AG04450 (cell line): ENCODE data around the gene CYB5B. TPM values are rescaled to one million over a fixed set of nuclear protein-coding genes. Genes with fewer than 3 reads are reported as not detected.

Experiments
- CTCF ChIA-PET: fragments of 300-600, 350-600 bp; formaldehyde crosslinking; extraction: SDS; loops from one replicate; lab custom pipeline; 2022; ENCODE audit warnings: antibody characterized with exemption, inconsistent platforms; lab: Charles Lee
- POLR2A ChIA-PET: fragments of 350-600 bp; formaldehyde crosslinking; extraction: SDS; loops from one replicate; lab custom pipeline; 2021; ENCODE audit warnings: antibody characterized with exemption, inconsistent platforms; lab: Yijun Ruan, JAX
- DNase-seq: peaks from one replicate; pipeline ENCODE4 v3.0.0-alpha.2; 2011; ENCODE audit warnings: low read depth, low spot score
- H3K27ac ChIP-seq: one replicate; pipeline ENCODE4 v1.5.1; 2012; ENCODE audit warnings: low read depth, low read length, control low read depth
- H3K27me3 ChIP-seq: one replicate; pipeline ENCODE4 v1.6.0; 2012; ENCODE audit warnings: low read length; ENCODE audit not compliant: control insufficient read depth, insufficient read depth
- H3K4me3 ChIP-seq: 2 replicates; pipeline ENCODE4 v1.5.1; 2011; ENCODE audit warnings: mild to moderate bottlenecking, low read depth, low read length, control low read depth
- H3K9me3 ChIP-seq: 2 replicates; pipeline ENCODE4 v1.5.1; 2012; ENCODE audit warnings: low read length; ENCODE audit not compliant: control insufficient read depth, insufficient read depth
- polyA plus RNA-seq: library from polyadenylated mRNA; depleted of rRNA; stranded (reverse); fragments of >200 nt; gene quantifications from 2 replicates; pipeline ENCODE4 v1.2.3, GENCODE V29; 2011
- TF ChIP-seq, protein P1 (sequence below): IDR thresholded peaks from 2 replicates; pipeline ENCODE4 v1.5.1; 2011; ENCODE audit warnings: low read depth, low read length, control low read depth, inconsistent platforms

CYB5B gene
- polyA plus RNA-seq, 1 experiment = 148 TPM

DNA sequence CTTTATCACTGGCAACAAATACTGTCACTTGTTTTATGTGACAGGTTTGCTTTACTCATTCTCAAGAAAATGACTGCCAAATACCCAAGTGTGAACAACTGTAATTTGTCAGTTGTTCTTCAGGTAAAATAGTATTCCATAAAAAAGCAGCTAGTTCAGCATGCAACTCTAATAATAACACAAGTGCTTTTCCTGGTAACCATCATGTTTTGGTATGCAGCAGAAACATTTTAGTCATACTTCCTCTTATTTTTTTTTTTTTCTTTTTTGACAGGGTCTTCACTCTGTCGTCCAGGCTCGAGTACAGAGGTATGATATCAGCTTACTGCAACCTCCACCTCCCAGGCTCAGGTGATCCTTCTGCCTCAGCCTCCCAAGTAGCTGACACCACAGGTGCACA, 43.2 kb upstream of the CYB5B start:
- POLR2A ChIA-PET = interaction anchor here (0.7 kb wide), 1 partner anchor 374 kb away, joined by 3 read pairs; the partner anchor contains the start of gene NOB1
- Histone ChIP-seq H3K4me3 (no peak overlapping the region), H3K9me3 (no peaks in the 10 kb centered on the region), H3K27me3 (no peaks in the 10 kb centered on the region), H3K27ac (no peak overlapping the region)
- CTCF ChIA-PET = interaction anchor here (0.7 to 1.8 kb wide), 3 partner anchors 15 to 310 kb away, joined by 4 to 10 read pairs (median 6); no protein-coding TSS in a partner anchor
- DNase-seq = no peak
- TF ChIP-seq, protein P1, sequence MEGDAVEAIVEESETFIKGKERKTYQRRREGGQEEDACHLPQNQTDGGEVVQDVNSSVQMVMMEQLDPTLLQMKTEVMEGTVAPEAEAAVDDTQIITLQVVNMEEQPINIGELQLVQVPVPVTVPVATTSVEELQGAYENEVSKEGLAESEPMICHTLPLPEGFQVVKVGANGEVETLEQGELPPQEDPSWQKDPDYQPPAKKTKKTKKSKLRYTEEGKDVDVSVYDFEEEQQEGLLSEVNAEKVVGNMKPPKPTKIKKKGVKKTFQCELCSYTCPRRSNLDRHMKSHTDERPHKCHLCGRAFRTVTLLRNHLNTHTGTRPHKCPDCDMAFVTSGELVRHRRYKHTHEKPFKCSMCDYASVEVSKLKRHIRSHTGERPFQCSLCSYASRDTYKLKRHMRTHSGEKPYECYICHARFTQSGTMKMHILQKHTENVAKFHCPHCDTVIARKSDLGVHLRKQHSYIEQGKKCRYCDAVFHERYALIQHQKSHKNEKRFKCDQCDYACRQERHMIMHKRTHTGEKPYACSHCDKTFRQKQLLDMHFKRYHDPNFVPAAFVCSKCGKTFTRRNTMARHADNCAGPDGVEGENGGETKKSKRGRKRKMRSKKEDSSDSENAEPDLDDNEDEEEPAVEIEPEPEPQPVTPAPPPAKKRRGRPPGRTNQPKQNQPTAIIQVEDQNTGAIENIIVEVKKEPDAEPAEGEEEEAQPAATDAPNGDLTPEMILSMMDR = no peak

DNA sequence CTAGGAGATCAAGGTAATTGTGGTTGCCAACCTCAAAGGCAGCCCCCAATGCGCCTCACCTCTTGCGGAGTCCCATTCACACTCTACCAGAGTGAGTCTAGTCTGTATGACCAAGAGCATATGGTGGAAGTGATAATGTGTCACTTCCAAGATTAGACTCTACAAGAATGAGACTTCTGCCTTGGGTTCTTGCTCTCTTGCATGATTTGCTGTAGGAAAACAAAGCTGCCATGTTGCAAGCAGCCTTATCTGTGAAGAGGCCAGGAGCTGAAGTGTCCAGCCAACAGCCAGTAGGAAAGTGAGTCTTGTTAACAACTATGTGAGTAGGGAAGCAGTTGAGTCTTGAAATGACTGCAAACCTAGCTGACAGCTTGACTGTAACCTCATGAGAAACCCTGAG, 42.0 kb upstream of the CYB5B start:
- Histone ChIP-seq H3K4me3 (no peak overlapping the region), H3K27ac (no peak overlapping the region), H3K27me3 (no peaks in the 10 kb centered on the region), H3K9me3 (no peaks in the 10 kb centered on the region)
- ChIA-PET CTCF (interaction anchor here (0.6 kb wide), 1 partner anchor 522 kb away, joined by 3 read pairs; no protein-coding TSS in a partner anchor), POLR2A (no interaction called here)
- TF ChIP-seq, protein P1 = no peak
- DNase-seq = no peak

GRCh38 chr16:69384974-69385373, 39.4 kb upstream of the CYB5B start:
- H3K4me3 ChIP-seq = peak overlapping the region; percentile 84
- DNase-seq = no peak
- CTCF ChIA-PET = interaction anchor here (1.2 kb wide), 1 partner anchor 11 kb away, joined by 8 read pairs; no protein-coding TSS in a partner anchor
- H3K9me3 ChIP-seq = no peaks in the 10 kb centered on the region
- H3K27me3 ChIP-seq = no peaks in the 10 kb centered on the region
- POLR2A ChIA-PET = no interaction called here
- TF ChIP-seq, protein P1 = no peak
- H3K27ac ChIP-seq = peak overlapping the region; percentile 47

DNA sequence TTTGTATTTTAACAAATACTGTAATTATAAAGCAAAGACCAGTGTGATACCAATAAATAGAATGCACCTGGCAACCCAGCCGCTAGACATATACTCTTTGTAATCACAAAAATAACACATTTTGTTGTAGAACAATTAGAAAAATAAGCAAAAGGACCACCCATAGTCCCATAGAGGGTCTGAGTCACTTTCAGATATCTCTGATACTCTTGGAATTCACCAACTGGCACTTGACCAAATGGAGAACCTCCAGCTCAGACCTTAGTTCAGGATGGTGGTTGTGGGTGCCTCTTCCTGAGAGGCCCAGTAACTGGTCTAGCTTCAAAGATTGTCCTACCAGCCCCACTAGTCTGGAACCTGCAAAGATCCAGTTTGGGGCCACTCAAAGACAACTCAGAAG, 37.8 kb upstream of the CYB5B start:
- H3K27me3 ChIP-seq = no peaks in the 10 kb centered on the region
- TF ChIP-seq, protein P1 = no peak
- POLR2A ChIA-PET = no interaction called here
- DNase-seq = no peak
- no peak overlapping the region for H3K4me3 ChIP-seq
- H3K27ac ChIP-seq = no peak overlapping the region
- CTCF ChIA-PET = interaction anchor here (0.6 to 3.2 kb wide), 2 partner anchors 9 to 368 kb away, joined by 3 to 18 read pairs; partner anchors contain the start of gene NOB1
- H3K9me3 ChIP-seq = no peaks in the 10 kb centered on the region
